ELF-1 (cell line): ENCODE results near the gene TIGD4.
A peak's percentile ranks its signal among the peaks of the same experiment; 100 is the strongest.

ENCODE experiments used
- DNase-seq: peaks from one replicate; pipeline ENCODE4 v3.0.0-alpha.2; 2016; ENCODE audit warnings: low read depth, low spot score

Gene TIGD4

GRCh38 chr4:152779513-152780266 is at the start of gene TIGD4, which contains the start of gene ARFIP1:
TSS of gene TIGD4 (minus strand) at chr4:152779730. CDS start at chr4:152771004, 8,726 bp downstream.
TSS of gene ARFIP1 (plus strand) at chr4:152779954. CDS start at chr4:152829634, 49,680 bp downstream.
- DNase-seq = peak; percentile 99

GRCh38 chr4:152828122-152828521 is 48.6 kb upstream of the TIGD4 start:
- no peak for DNase-seq

- no peak for DNase-seq
Measured at GRCh38 chr4:152825336-152825735, 45.8 kb upstream of the TIGD4 start.

- no peak for DNase-seq
Measured at GRCh38 chr4:152824561-152824960, 45.0 kb upstream of the TIGD4 start.

- DNase-seq = no peak
Measured at GRCh38 chr4:152822323-152822722, 42.8 kb upstream of the TIGD4 start.

- DNase-seq = no peak
Measured at GRCh38 chr4:152820073-152820472, 40.5 kb upstream of the TIGD4 start.

GRCh38 chr4:152819026-152819645 is 39.6 kb upstream of the TIGD4 start:
- DNase-seq = no peak

- no peak for DNase-seq
Measured at GRCh38 chr4:152817331-152817730, 37.8 kb upstream of the TIGD4 start.

GRCh38 chr4:152815078-152815477 is 35.5 kb upstream of the TIGD4 start:
- no peak for DNase-seq

GRCh38 chr4:152810715-152811287 is 31.3 kb upstream of the TIGD4 start:
- no peak for DNase-seq

- peak; percentile 61 for DNase-seq
Measured at GRCh38 chr4:152808670-152809069, 29.1 kb upstream of the TIGD4 start.

GRCh38 chr4:152807294-152807829 is 27.8 kb upstream of the TIGD4 start:
- no peak for DNase-seq

- DNase-seq = no peak
Measured at GRCh38 chr4:152806501-152807125, 27.1 kb upstream of the TIGD4 start.

- DNase-seq = no peak
Measured at GRCh38 chr4:152805818-152806217, 26.3 kb upstream of the TIGD4 start.

- DNase-seq = no peak
Measured at GRCh38 chr4:152805071-152805650, 25.6 kb upstream of the TIGD4 start.

- DNase-seq = no peak
Measured at GRCh38 chr4:152803541-152803940, 24.0 kb upstream of the TIGD4 start.

- no peak for DNase-seq
Measured at GRCh38 chr4:152795891-152796290, 16.4 kb upstream of the TIGD4 start.

- no peak for DNase-seq
Measured at GRCh38 chr4:152786627-152787026, 7.1 kb upstream of the TIGD4 start.

- no peak for DNase-seq
Measured at GRCh38 chr4:152785639-152786615, 6.4 kb upstream of the TIGD4 start.
